ENCODE results near the gene SYNPO. TPM values are rescaled to one million over a fixed set of nuclear protein-coding genes. Genes with fewer than 3 reads are reported as not detected.
A peak's percentile ranks its signal among the peaks of the same experiment; 100 is the strongest.

The SYNPO gene
- total RNA-seq, 1 donor from 2014 or later, result 40.2 TPM

- Histone ChIP-seq H2AFZ (ENCODE audit: low read depth, low read length) (no peak overlapping the region), H3K9me3 (ENCODE audit: insufficient read depth, low read depth, low read length) (no peaks in the 10 kb centered on the region), H3K4me1 (ENCODE audit: insufficient read depth, low read length) (peaks cover 40% of the 10 kb centered on the region), H3K79me2 (ENCODE audit: insufficient read depth, low read length) (peaks cover 24% of the 10 kb centered on the region), H3K9ac (ENCODE audit: low read length) (peak overlapping the region; percentile 3), H3K36me3 (ENCODE audit: insufficient read depth, low read length) (no peaks in the 10 kb centered on the region), H3K4me2 (ENCODE audit: low read length) (peak overlapping the region; percentile 20), H4K20me1 (ENCODE audit: insufficient read depth, low read length) (peaks cover 25% of the 10 kb centered on the region), H3K27ac (ENCODE audit: low read depth, low read length) (no peak overlapping the region), H3K27me3 (ENCODE audit: insufficient read depth, low read length) (no peaks in the 10 kb centered on the region), H3K4me3 (ENCODE audit: insufficient read depth, low read depth, low read length) (no peak overlapping the region)
- DNase-seq (ENCODE audit: low read depth) (peak; percentile 57), FAIRE-seq (peak; percentile 5)
- Mint-ChIP-seq H3K4me3 (ENCODE audit: unreplicated experiment) (peak overlapping the region; percentile 45), H3K36me3 (ENCODE audit: low read depth, unreplicated experiment) (peaks cover 13% of the 10 kb centered on the region), H3K27me3 (ENCODE audit: low read depth, unreplicated experiment) (peaks cover 2% of the 10 kb centered on the region), H3K27ac (ENCODE audit: unreplicated experiment) (peak overlapping the region; percentile 95), H3K9me3 (ENCODE audit: unreplicated experiment) (no peaks in the 10 kb centered on the region), H3K4me1 (ENCODE audit: low read depth, unreplicated experiment) (peaks cover 52% of the 10 kb centered on the region)
- TF ChIP-seq CTCF (IDR thresholded peaks at IDR 0.05; ENCODE audit: insufficient read depth, low read depth, low read length) (no peak), EZH2 (IDR thresholded peaks at IDR 0.05; ENCODE audit: insufficient read depth, low read length) (no peak)
Observed at GRCh38 chr5:150632305-150633160, 7.9 kb upstream of the SYNPO start.

- no peak overlapping the region for H3K27ac ChIP-seq (ENCODE audit: low read depth, low read length)
- H3K36me3 Mint-ChIP-seq (ENCODE audit: low read depth, unreplicated experiment), result peaks cover 13% of the 10 kb centered on the region
- H3K9me3 Mint-ChIP-seq (ENCODE audit: unreplicated experiment), result no peaks in the 10 kb centered on the region
- H3K79me2 ChIP-seq (ENCODE audit: insufficient read depth, low read length), result peaks cover 23% of the 10 kb centered on the region
- no peak overlapping the region for H3K4me3 ChIP-seq (ENCODE audit: insufficient read depth, low read depth, low read length)
- H3K9me3 ChIP-seq (ENCODE audit: insufficient read depth, low read depth, low read length), result no peaks in the 10 kb centered on the region
- peaks cover 52% of the 10 kb centered on the region for H3K4me1 Mint-ChIP-seq (ENCODE audit: low read depth, unreplicated experiment)
- H3K36me3 ChIP-seq (ENCODE audit: insufficient read depth, low read length), result no peaks in the 10 kb centered on the region
- no peak overlapping the region for H2AFZ ChIP-seq (ENCODE audit: low read depth, low read length)
- H3K27me3 Mint-ChIP-seq (ENCODE audit: low read depth, unreplicated experiment), result peaks cover 2% of the 10 kb centered on the region
- TF ChIP-seq CTCF (IDR thresholded peaks at IDR 0.05; ENCODE audit: insufficient read depth, low read depth, low read length) (no peak), EZH2 (IDR thresholded peaks at IDR 0.05; ENCODE audit: insufficient read depth, low read length) (no peak)
- no peak overlapping the region for H3K9ac ChIP-seq (ENCODE audit: low read length)
- no peak overlapping the region for H3K4me2 ChIP-seq (ENCODE audit: low read length)
- peaks cover 41% of the 10 kb centered on the region for H3K4me1 ChIP-seq (ENCODE audit: insufficient read depth, low read length)
- H4K20me1 ChIP-seq (ENCODE audit: insufficient read depth, low read length), result peaks cover 16% of the 10 kb centered on the region
- peak overlapping the region; percentile 95 for H3K27ac Mint-ChIP-seq (ENCODE audit: unreplicated experiment)
- H3K27me3 ChIP-seq (ENCODE audit: insufficient read depth, low read length), result no peaks in the 10 kb centered on the region
- no peak for DNase-seq (ENCODE audit: low read depth)
- peak overlapping the region; percentile 45 for H3K4me3 Mint-ChIP-seq (ENCODE audit: unreplicated experiment)
- FAIRE-seq, result no peak
Observed at GRCh38 chr5:150633429-150633828, 7.0 kb upstream of the SYNPO start.

Measured in astrocyte (in vitro differentiated cells and primary cell).